IPS-15b (cell line): ENCODE results near the gene FADS6.
"Not testable (repeated sequence)": the region's sequence is repeated elsewhere in the genome, so short reads cannot be mapped to it uniquely, and the experiment has no call there.

Experiments
- H3K27me3 ChIP-seq: one replicate; pipeline ENCODE4 v1.6.1; 2013; ENCODE audit warnings: low read length; ENCODE audit not compliant: control insufficient read depth, insufficient read depth
- H3K36me3 ChIP-seq: one replicate; pipeline ENCODE4 v1.6.1; 2013; ENCODE audit warnings: low read length; ENCODE audit not compliant: control insufficient read depth, insufficient read depth
- H3K4me1 ChIP-seq: one replicate; pipeline ENCODE4 v1.6.1; 2013; ENCODE audit warnings: mild to moderate bottlenecking, low read length; ENCODE audit not compliant: control insufficient read depth, insufficient read depth
- H3K4me3 ChIP-seq: one replicate; pipeline ENCODE4 v1.5.1; 2013; ENCODE audit warnings: low read depth, low read length
- H3K9ac ChIP-seq: one replicate; pipeline ENCODE4 v1.6.1; 2013; ENCODE audit warnings: low read depth, mild to moderate bottlenecking, low read length
- H3K9me3 ChIP-seq: one replicate; pipeline ENCODE4 v1.6.1; 2013; ENCODE audit warnings: mild to moderate bottlenecking, low read length; ENCODE audit not compliant: control insufficient read depth, insufficient read depth

The FADS6 gene

DNA sequence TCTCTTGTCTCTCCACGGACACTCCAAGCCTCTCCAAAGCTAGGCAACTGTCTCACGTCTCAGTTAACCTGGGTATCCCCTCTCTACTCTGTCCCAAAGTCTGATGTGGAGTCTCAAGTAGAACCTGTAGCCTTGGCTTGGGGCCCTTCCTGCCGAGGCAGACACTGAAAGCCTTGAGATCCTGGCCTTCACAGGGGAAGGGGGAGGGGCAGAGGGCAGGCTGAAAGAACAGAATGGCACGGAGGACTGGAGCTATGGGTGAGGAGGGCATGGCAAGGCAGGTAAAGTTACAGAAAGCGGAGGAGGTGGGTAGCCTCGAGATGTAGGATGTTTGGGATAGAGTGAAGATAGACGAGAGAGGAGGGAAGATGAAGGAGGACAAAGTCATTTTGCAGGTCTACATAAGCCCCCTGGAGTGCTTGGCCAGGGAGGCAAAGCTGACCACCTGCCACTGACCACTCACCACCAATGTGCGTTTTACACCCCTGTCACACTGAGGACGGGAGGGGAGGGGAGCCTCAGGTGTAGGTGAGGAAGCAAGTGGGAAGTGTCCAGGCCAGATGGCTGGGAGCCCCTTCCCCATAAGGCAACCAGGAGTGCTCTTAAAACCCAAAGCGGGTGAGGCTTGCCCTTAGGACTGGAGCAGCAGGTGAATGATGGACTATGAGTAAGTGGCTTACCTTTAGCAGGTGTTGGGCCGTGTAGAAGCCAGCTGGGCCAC is 21.9 kb downstream of the FADS6 start:
- Histone ChIP-seq H3K9me3 (no peaks in the 10 kb centered on the region), H3K36me3 (peaks cover 7% of the 10 kb centered on the region), H3K9ac (no peak overlapping the region), H3K4me3 (peak overlapping the region; percentile 97), H3K4me1 (peaks cover 3% of the 10 kb centered on the region), H3K27me3 (peaks cover 6% of the 10 kb centered on the region)

DNA sequence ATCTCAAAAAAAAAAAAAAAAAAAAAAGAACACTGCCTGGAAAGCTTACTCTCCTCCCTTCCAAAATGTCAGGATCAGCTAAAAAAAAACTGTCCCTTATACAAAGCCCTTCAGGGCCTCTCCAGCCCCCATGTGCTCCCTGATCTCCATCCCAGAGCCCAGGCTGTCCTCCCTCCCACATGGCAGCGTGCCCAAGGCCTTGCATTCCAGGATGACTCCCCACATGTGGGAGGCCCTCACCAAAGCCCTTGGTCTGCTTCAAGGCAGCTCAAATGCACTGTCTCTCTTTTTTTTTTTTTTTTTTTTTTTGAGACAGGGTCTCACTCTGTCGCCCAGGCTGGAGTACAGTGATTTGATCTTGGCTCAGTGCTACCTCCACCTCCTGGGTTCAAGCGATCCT is 22.9 kb downstream of the FADS6 start:
- H3K4me1 ChIP-seq = no peaks in the 10 kb centered on the region
- peaks cover 6% of the 10 kb centered on the region for H3K27me3 ChIP-seq
- no peak overlapping the region for H3K9ac ChIP-seq
- peaks cover 11% of the 10 kb centered on the region for H3K36me3 ChIP-seq
- no peak overlapping the region for H3K4me3 ChIP-seq
- no peaks in the 10 kb centered on the region for H3K9me3 ChIP-seq

DNA sequence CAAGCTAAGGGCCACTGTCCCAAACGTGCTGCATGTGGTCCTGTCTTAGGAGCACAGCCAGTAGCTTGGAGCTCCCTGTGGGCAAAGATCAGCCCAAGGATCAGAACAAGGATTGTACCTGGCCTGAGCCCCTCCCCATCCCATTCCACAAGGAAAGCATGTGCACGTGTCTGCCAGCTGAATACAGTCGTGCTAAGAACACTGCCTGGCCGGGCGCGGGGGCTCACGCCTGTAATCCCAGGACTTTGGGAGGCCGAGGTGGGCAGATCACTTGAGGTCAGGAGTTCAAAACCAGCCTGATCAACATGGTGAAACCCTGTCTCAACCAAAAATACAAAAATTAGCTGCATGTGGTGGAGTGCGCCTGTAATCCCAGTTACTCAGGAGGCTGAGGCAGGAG is 23.4 kb downstream of the FADS6 start:
- H3K9ac ChIP-seq, H3K9me3 ChIP-seq, H3K4me3 ChIP-seq, H3K27me3 ChIP-seq, H3K4me1 ChIP-seq: not testable (repeated sequence)
- H3K36me3 ChIP-seq = peaks cover 13% of the 10 kb centered on the region

GRCh38 chr17:74868908-74869255 is 24.6 kb downstream of the FADS6 start:
- H3K9ac ChIP-seq = no peak overlapping the region
- peaks cover 6% of the 10 kb centered on the region for H3K27me3 ChIP-seq
- H3K4me3 ChIP-seq = no peak overlapping the region
- peaks cover 16% of the 10 kb centered on the region for H3K36me3 ChIP-seq
- no peaks in the 10 kb centered on the region for H3K4me1 ChIP-seq
- H3K9me3 ChIP-seq = no peaks in the 10 kb centered on the region

GRCh38 chr17:74868251-74868907 is 25.1 kb downstream of the FADS6 start:
- H3K4me1 ChIP-seq = no peaks in the 10 kb centered on the region
- H3K9ac ChIP-seq = no peak overlapping the region
- H3K9me3 ChIP-seq = no peaks in the 10 kb centered on the region
- H3K4me3 ChIP-seq = no peak overlapping the region
- H3K36me3 ChIP-seq = peaks cover 19% of the 10 kb centered on the region
- H3K27me3 ChIP-seq = peaks cover 6% of the 10 kb centered on the region

DNA sequence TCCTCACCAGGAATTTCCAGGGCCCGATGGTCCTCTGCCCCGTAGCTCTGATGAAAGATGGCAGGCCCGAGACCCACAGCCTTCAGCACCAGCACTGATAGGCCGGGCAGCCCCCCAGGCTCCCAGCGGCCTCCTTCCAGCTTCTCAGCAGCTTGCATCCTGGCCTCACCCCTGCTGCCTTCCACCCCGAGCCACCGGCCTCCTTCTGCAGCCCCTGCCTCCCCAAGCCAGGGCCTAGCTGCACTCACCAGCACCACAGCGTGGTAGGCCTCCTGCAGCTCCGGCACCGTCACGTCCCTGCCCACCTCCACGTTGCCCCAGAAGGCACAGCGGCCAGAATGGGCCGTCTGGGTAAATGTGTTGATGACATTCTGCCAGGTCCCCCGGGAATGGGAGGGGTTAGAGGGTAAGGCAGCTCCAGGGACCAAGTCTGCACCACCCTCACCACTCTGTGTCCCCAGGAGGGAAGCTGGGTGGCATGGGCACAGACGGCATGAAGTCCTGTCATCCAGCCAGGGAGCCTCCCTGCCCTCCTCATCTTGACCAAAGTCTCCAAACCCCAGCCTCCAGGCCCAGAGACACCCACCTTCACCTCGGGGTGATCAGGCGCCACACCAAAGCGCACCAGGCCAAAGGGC is 27.1 kb downstream of the FADS6 start:
- no peaks in the 10 kb centered on the region for H3K9me3 ChIP-seq
- H3K27me3 ChIP-seq = peaks cover 5% of the 10 kb centered on the region
- peaks cover 17% of the 10 kb centered on the region for H3K36me3 ChIP-seq
- no peaks in the 10 kb centered on the region for H3K4me1 ChIP-seq
- no peak overlapping the region for H3K4me3 ChIP-seq
- no peak overlapping the region for H3K9ac ChIP-seq

GRCh38 chr17:74865504-74866197 is 27.8 kb downstream of the FADS6 start:
- H3K4me1 ChIP-seq = no peaks in the 10 kb centered on the region
- no peak overlapping the region for H3K9ac ChIP-seq
- H3K36me3 ChIP-seq = peaks cover 15% of the 10 kb centered on the region
- no peak overlapping the region for H3K4me3 ChIP-seq
- H3K9me3 ChIP-seq = no peaks in the 10 kb centered on the region
- H3K27me3 ChIP-seq = peaks cover 11% of the 10 kb centered on the region

DNA sequence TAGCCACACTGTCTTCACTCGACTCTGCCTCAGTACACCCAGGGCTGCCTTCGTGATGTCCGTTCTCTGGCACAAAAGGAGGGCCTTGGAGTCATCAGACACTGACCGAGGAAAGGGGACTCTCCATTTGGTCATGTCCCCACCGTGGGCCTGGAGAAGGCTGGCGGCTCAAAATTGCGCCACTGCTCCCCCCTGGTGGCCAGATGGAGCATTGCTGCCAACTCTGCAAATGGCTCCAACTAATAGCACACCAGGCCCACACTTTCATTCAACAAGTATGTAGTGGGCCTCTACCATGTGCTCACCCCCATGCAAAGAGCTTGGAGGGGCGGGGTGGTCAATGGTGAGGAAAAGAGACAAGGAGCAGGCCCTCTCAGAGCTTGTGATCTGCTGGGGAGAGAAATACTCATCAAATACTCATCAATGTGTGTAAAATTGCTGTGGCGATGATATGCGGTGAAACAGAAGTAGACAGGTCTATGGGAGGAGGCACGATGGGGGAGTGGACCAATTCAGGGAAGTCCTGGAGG is 28.5 kb downstream of the FADS6 start:
- Histone ChIP-seq H3K36me3 (peaks cover 15% of the 10 kb centered on the region), H3K27me3 (peaks cover 19% of the 10 kb centered on the region), H3K4me3 (no peak overlapping the region), H3K9me3 (no peaks in the 10 kb centered on the region), H3K9ac (no peak overlapping the region), H3K4me1 (no peaks in the 10 kb centered on the region)

DNA sequence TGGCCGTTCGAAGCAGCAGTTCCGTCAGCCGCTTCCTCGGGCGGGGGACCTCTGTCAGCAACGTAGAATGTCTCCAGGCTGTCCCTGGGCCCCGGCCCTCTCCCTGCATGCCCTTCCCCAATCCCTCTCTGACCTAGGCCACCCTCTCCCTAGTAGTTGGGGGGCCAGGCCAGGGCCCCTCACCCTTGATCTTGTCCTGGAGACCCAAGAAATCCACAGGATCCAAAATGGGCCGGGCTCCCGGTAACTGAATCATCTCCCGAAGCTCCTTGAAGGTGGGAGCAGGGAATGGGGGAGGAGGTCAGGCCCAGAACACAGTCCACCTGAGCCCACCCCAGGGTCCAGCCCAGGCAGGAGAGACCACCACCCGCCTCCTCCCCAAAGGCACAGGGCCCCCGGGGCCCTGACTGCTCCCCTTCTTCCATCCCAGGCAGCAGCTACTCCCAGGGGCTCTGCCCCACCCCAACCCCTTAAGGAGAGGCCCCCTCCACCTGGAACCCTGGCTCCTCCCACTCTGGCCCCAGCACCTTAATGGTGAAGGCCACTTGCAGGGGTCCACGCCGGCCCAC is 29.1 kb downstream of the FADS6 start:
- no peaks in the 10 kb centered on the region for H3K4me1 ChIP-seq
- no peak overlapping the region for H3K4me3 ChIP-seq
- H3K27me3 ChIP-seq = peaks cover 21% of the 10 kb centered on the region
- no peak overlapping the region for H3K9ac ChIP-seq
- no peaks in the 10 kb centered on the region for H3K9me3 ChIP-seq
- peaks cover 15% of the 10 kb centered on the region for H3K36me3 ChIP-seq

GRCh38 chr17:74863420-74864296 is 29.8 kb downstream of the FADS6 start:
- Histone ChIP-seq H3K4me3 (no peak overlapping the region), H3K36me3 (peaks cover 15% of the 10 kb centered on the region), H3K4me1 (no peaks in the 10 kb centered on the region), H3K9me3 (no peaks in the 10 kb centered on the region), H3K9ac (no peak overlapping the region), H3K27me3 (peaks cover 28% of the 10 kb centered on the region)

- no peak overlapping the region for H3K9ac ChIP-seq
- H3K4me3 ChIP-seq = no peak overlapping the region
Measured at GRCh38 chr17:74862919-74863318, 30.5 kb downstream of the FADS6 start.

More at GRCh38 chr17:74862919-74863318, 30.5 kb downstream of the FADS6 start:
- peaks cover 34% of the 10 kb centered on the region for H3K27me3 ChIP-seq
- H3K4me1 ChIP-seq = no peaks in the 10 kb centered on the region
- peaks cover 15% of the 10 kb centered on the region for H3K36me3 ChIP-seq
- no peaks in the 10 kb centered on the region for H3K9me3 ChIP-seq
